MM.1S (cell line): Measurements from ENCODE around the gene VAPA.

Experiments used
- CTCF ChIP-seq: fragments of 300-600 bp; sonication (generic); IDR thresholded peaks from 2 replicates; pipeline ENCODE4 v1.5.1; 2016; ENCODE audit warnings: antibody characterized with exemption, low read length, mixed read lengths
- EZH2 ChIP-seq: fragments of 300-600 bp; sonication (generic); optimal IDR thresholded peaks from 2 replicates; pipeline ENCODE3; 2017; ENCODE audit warnings: low read depth, mild to moderate bottlenecking, antibody characterized with exemption, low read length, mixed read lengths

GRCh38 chr18:9906481-9906880 is 7.3 kb upstream of the VAPA start:
- no peak for TF ChIP-seq CTCF
- no peak for TF ChIP-seq EZH2
